Vagina (tissue), 2 donors: ENCODE measurements around the gene NELL1. TPM values are rescaled to one million over a fixed set of nuclear protein-coding genes. Genes with fewer than 3 reads are reported as not detected.

Experiments used
- DNase-seq, 2 donors: peaks; one replicate each; pipeline ENCODE4 v3.0.0-alpha.2; 2017; ENCODE audit errors: extremely low spot score in 2 of 2
- H3K27ac ChIP-seq: fragments of 200-600 bp; sonication (generic); one replicate; pipeline ENCODE4 v1.5.1; 2019
- H3K27me3 ChIP-seq: fragments of 200-600 bp; sonication (generic); one replicate; pipeline ENCODE4 v1.5.1; 2019
- H3K36me3 ChIP-seq, 2 donors: fragments of 200-600 bp; sonication (generic); one replicate each; pipeline ENCODE4 v1.5.1; 2017 to 2019
- H3K4me1 ChIP-seq: fragments of 200-600 bp; sonication (generic); one replicate; pipeline ENCODE4 v1.5.1; 2019
- H3K4me3 ChIP-seq, 2 donors: fragments of 200-600 bp; sonication (generic); 1 replicate in 1 of 2; 2 replicates in 1 of 2; pipeline ENCODE4 v1.5.1; 2016 to 2019
- H3K9me3 ChIP-seq: fragments of 200-600 bp; sonication (generic); one replicate; pipeline ENCODE4 v1.5.1; 2019
- CTCF ChIP-seq, 3 experiments: fragments of 450-650 bp in 2 of 3; fragments of 200-600 bp in 1 of 3; sonication (generic) in 1 of 3; IDR thresholded peaks; one replicate each; pipeline ENCODE4 v1.5.1; 2017 to 2019; ENCODE audit warnings: antibody characterized with exemption in 3 of 3, mild to moderate bottlenecking in 2 of 3, moderate library complexity in 2 of 3
- POLR2A ChIP-seq, 2 donors: fragments of 450-650 bp; IDR thresholded peaks; one replicate each; pipeline ENCODE4 v1.6.1; 2017; ENCODE audit warnings: antibody characterized with exemption in 2 of 2, mild to moderate bottlenecking in 2 of 2, moderate library complexity in 2 of 2
- POLR2AphosphoS5 ChIP-seq, 2 donors: sonication (generic); formaldehyde crosslinking; IDR thresholded peaks; one replicate each; pipeline ENCODE4 v1.9.0; 2017; ENCODE audit warnings: antibody characterized with exemption in 2 of 2, mild to moderate bottlenecking in 2 of 2, low read depth in 1 of 2; ENCODE audit not compliant: insufficient read depth in 1 of 2
- intact Hi-C: fragments of 100-400 bp; cut with DNase I; formaldehyde crosslinking; loops from one replicate; pipeline ENCODE4 v1.15.1; 2023
- total RNA-seq: library from RNA; depleted of rRNA; stranded (reverse); fragments of >200 nt; gene quantifications from one replicate; pipeline ENCODE4 v1.2.3, GENCODE V29; 2016

Gene NELL1
- total RNA-seq, 1 donor from 2014 or later, result 0.49 TPM

GRCh38 chr11:21560466-21560975, 891.1 kb downstream of the NELL1 start:
- H3K27ac ChIP-seq, result no peak overlapping the region
- DNase-seq, result no peak
- intact Hi-C loops, result no loop called here
- no peak overlapping the region for H3K4me3 ChIP-seq
- no peaks in the 10 kb centered on the region for H3K36me3 ChIP-seq
- H3K27me3 ChIP-seq, result no peaks in the 10 kb centered on the region
- no peaks in the 10 kb centered on the region for H3K4me1 ChIP-seq
- TF ChIP-seq POLR2AphosphoS5 (IDR thresholded peaks at IDR 0.05; ENCODE audit: insufficient read depth in 1 of 2, low read depth in 1 of 2), result no peak
- no peak for TF ChIP-seq POLR2A (IDR thresholded peaks at IDR 0.05)
- no peak for TF ChIP-seq CTCF (IDR thresholded peaks at IDR 0.05)
- H3K9me3 ChIP-seq, result no peaks in the 10 kb centered on the region

- intact Hi-C loops, result no loop called here
- Histone ChIP-seq H3K4me1 (no peaks in the 10 kb centered on the region), H3K36me3 (no peaks in the 10 kb centered on the region), H3K9me3 (no peaks in the 10 kb centered on the region), H3K27ac (no peak overlapping the region), H3K4me3 (no peak overlapping the region), H3K27me3 (no peaks in the 10 kb centered on the region)
- no peak for DNase-seq
- no peak for TF ChIP-seq POLR2AphosphoS5 (IDR thresholded peaks at IDR 0.05; ENCODE audit: insufficient read depth in 1 of 2, low read depth in 1 of 2)
- TF ChIP-seq CTCF (IDR thresholded peaks at IDR 0.05), result no peak
- no peak for TF ChIP-seq POLR2A (IDR thresholded peaks at IDR 0.05)
Measured at GRCh38 chr11:21561581-21561980, 892.2 kb downstream of the NELL1 start.

GRCh38 chr11:21564095-21564494, 894.7 kb downstream of the NELL1 start:
- TF ChIP-seq POLR2AphosphoS5 (IDR thresholded peaks at IDR 0.05; ENCODE audit: insufficient read depth in 1 of 2, low read depth in 1 of 2), result no peak
- TF ChIP-seq POLR2A (IDR thresholded peaks at IDR 0.05), result no peak
- no peak for TF ChIP-seq CTCF (IDR thresholded peaks at IDR 0.05)
- H3K27me3 ChIP-seq, result no peaks in the 10 kb centered on the region
- intact Hi-C loops, result no loop called here
- H3K36me3 ChIP-seq, result no peaks in the 10 kb centered on the region
- no peak overlapping the region for H3K27ac ChIP-seq
- H3K4me3 ChIP-seq, result no peak overlapping the region
- no peak for DNase-seq
- no peaks in the 10 kb centered on the region for H3K9me3 ChIP-seq
- no peaks in the 10 kb centered on the region for H3K4me1 ChIP-seq

- Histone ChIP-seq H3K4me1 (no peaks in the 10 kb centered on the region), H3K4me3 (no peak overlapping the region), H3K9me3 (no peaks in the 10 kb centered on the region), H3K27ac (no peak overlapping the region), H3K36me3 (no peaks in the 10 kb centered on the region), H3K27me3 (no peaks in the 10 kb centered on the region)
- no peak for TF ChIP-seq POLR2AphosphoS5 (IDR thresholded peaks at IDR 0.05; ENCODE audit: insufficient read depth in 1 of 2, low read depth in 1 of 2)
- TF ChIP-seq CTCF (IDR thresholded peaks at IDR 0.05), result no peak
- no peak for TF ChIP-seq POLR2A (IDR thresholded peaks at IDR 0.05)
- no peak for DNase-seq
- intact Hi-C loops, result no loop called here
Measured at GRCh38 chr11:21564833-21565682, 895.7 kb downstream of the NELL1 start.

- intact Hi-C loops, result no loop called here
- H3K4me3 ChIP-seq, result no peak overlapping the region
Measured at GRCh38 chr11:21566521-21567117, 897.2 kb downstream of the NELL1 start.

More at GRCh38 chr11:21566521-21567117, 897.2 kb downstream of the NELL1 start:
- no peaks in the 10 kb centered on the region for H3K27me3 ChIP-seq
- DNase-seq, result no peak
- no peaks in the 10 kb centered on the region for H3K4me1 ChIP-seq
- no peak overlapping the region for H3K27ac ChIP-seq
- H3K36me3 ChIP-seq, result no peaks in the 10 kb centered on the region
- no peak for TF ChIP-seq CTCF (IDR thresholded peaks at IDR 0.05)
- no peak for TF ChIP-seq POLR2A (IDR thresholded peaks at IDR 0.05)
- TF ChIP-seq POLR2AphosphoS5 (IDR thresholded peaks at IDR 0.05; ENCODE audit: insufficient read depth in 1 of 2, low read depth in 1 of 2), result no peak
- no peaks in the 10 kb centered on the region for H3K9me3 ChIP-seq
